ENCODE measurements around the gene SFT2D1.

Gene SFT2D1

GRCh38 chr6:166342349-166343149, at the start of gene SFT2D1:
TSS of gene SFT2D1 (minus strand) at chr6:166342545. CDS start at chr6:166342481, 64 bp downstream.
- no peaks in the 10 kb centered on the region for H3K9me3 ChIP-seq (ENCODE audit: insufficient read depth, low read length)
- H3K79me2 ChIP-seq (ENCODE audit: insufficient read depth, low read length), result peaks cover 49% of the 10 kb centered on the region
- no peaks in the 10 kb centered on the region; the same call in 1 of the 2 replicates for H4K20me1 ChIP-seq (ENCODE audit: low read depth, low read length)
- H3K27ac ChIP-seq (ENCODE audit: low read depth, low read length), result peak within 1 kb of the TSS; percentile 73
- TF ChIP-seq CTCF (IDR thresholded peaks at IDR 0.05; ENCODE audit: insufficient read depth, low read length, poor library complexity, severe bottlenecking) (no peak), EZH2phosphoT487 (conservative IDR thresholded peaks at IDR 0.05; ENCODE audit: low read length) (no peak)
- no peaks in the 10 kb centered on the region for H3K9me2 ChIP-seq (replicated peaks; ENCODE audit: insufficient read depth, low read length)
- peak within 1 kb of the TSS; percentile 79 for H2AFZ ChIP-seq (ENCODE audit: low read depth, low read length, severe bottlenecking)
- peak within 1 kb of the TSS; percentile 80 for H3K4me2 ChIP-seq (ENCODE audit: low read depth, low read length, poor library complexity, severe bottlenecking)
- no peaks in the 10 kb centered on the region for H3K36me3 ChIP-seq (ENCODE audit: low read length)
- 0 out of 2 replicates have a peak, but pooled peaks cover 9% of the 10 kb centered on the region for H3F3A ChIP-seq (ENCODE audit: insufficient read depth)
- H3K9ac ChIP-seq (ENCODE audit: low read length), result peak within 1 kb of the TSS; percentile 86
- peak within 1 kb of the TSS; percentile 97 for H3K4me3 ChIP-seq (ENCODE audit: insufficient read depth, low read length, poor library complexity, severe bottlenecking)
- H3K27me3 ChIP-seq (ENCODE audit: low read length), result no peaks in the 10 kb centered on the region

- no peaks in the 10 kb centered on the region for H4K20me1 ChIP-seq (ENCODE audit: low read depth, low read length)
- no peaks in the 10 kb centered on the region for H3F3A ChIP-seq (ENCODE audit: insufficient read depth)
- no peak overlapping the region for H3K4me2 ChIP-seq (ENCODE audit: low read depth, low read length, poor library complexity, severe bottlenecking)
- H3K9ac ChIP-seq (ENCODE audit: low read length), result no peak overlapping the region
- H3K27ac ChIP-seq (ENCODE audit: low read depth, low read length), result no peak overlapping the region
- H2AFZ ChIP-seq (ENCODE audit: low read depth, low read length, severe bottlenecking), result no peak overlapping the region
- TF ChIP-seq CTCF (IDR thresholded peaks at IDR 0.05; ENCODE audit: insufficient read depth, low read length, poor library complexity, severe bottlenecking) (no peak), EZH2phosphoT487 (conservative IDR thresholded peaks at IDR 0.05; ENCODE audit: low read length) (no peak)
- no peaks in the 10 kb centered on the region for H3K9me3 ChIP-seq (ENCODE audit: insufficient read depth, low read length)
- no peaks in the 10 kb centered on the region for H3K27me3 ChIP-seq (ENCODE audit: low read length)
- no peaks in the 10 kb centered on the region for H3K9me2 ChIP-seq (replicated peaks; ENCODE audit: insufficient read depth, low read length)
- no peak overlapping the region for H3K4me3 ChIP-seq (ENCODE audit: insufficient read depth, low read length, poor library complexity, severe bottlenecking)
- no peaks in the 10 kb centered on the region for H3K79me2 ChIP-seq (ENCODE audit: insufficient read depth, low read length)
- no peaks in the 10 kb centered on the region for H3K36me3 ChIP-seq (ENCODE audit: low read length)
Measured at GRCh38 chr6:166389119-166389518, 46.8 kb upstream of the SFT2D1 start.

- TF ChIP-seq CTCF (IDR thresholded peaks at IDR 0.05; ENCODE audit: insufficient read depth, low read length, poor library complexity, severe bottlenecking) (no peak), EZH2phosphoT487 (conservative IDR thresholded peaks at IDR 0.05; ENCODE audit: low read length) (no peak)
- Histone ChIP-seq H3K4me3 (ENCODE audit: insufficient read depth, low read length, poor library complexity, severe bottlenecking) (no peak overlapping the region), H3K79me2 (ENCODE audit: insufficient read depth, low read length) (no peaks in the 10 kb centered on the region), H3K27ac (ENCODE audit: low read depth, low read length) (no peak overlapping the region), H3K9ac (ENCODE audit: low read length) (no peak overlapping the region), H3F3A (ENCODE audit: insufficient read depth) (no peaks in the 10 kb centered on the region), H3K4me2 (ENCODE audit: low read depth, low read length, poor library complexity, severe bottlenecking) (no peak overlapping the region), H3K27me3 (ENCODE audit: low read length) (no peaks in the 10 kb centered on the region), H2AFZ (ENCODE audit: low read depth, low read length, severe bottlenecking) (no peak overlapping the region), H3K36me3 (ENCODE audit: low read length) (no peaks in the 10 kb centered on the region), H4K20me1 (ENCODE audit: low read depth, low read length) (no peaks in the 10 kb centered on the region), H3K9me3 (ENCODE audit: insufficient read depth, low read length) (no peaks in the 10 kb centered on the region), H3K9me2 (replicated peaks; ENCODE audit: insufficient read depth, low read length) (no peaks in the 10 kb centered on the region)
Measured at GRCh38 chr6:166388290-166389004, 46.1 kb upstream of the SFT2D1 start.
